Epithelial cell of esophagus (primary cell): Measurements from ENCODE around the gene PGR.
A peak's percentile ranks its signal among the peaks of the same experiment; 100 is the strongest.

Experiments
- DNase-seq: peaks from one replicate; pipeline ENCODE4 v3.0.0; 2010; ENCODE audit warnings: low read depth
- H3K4me3 ChIP-seq: 2 replicates; pipeline ENCODE4 v1.5.1; 2011; ENCODE audit warnings: mild to moderate bottlenecking, low read length, control low read depth
- TF ChIP-seq, protein P1 (sequence below): IDR thresholded peaks from 2 replicates; pipeline ENCODE4 v1.5.1; 2011; ENCODE audit warnings: low read depth, mild to moderate bottlenecking, low read length, control low read depth, inconsistent platforms; ENCODE audit not compliant: insufficient read depth; ENCODE audit errors: missing control alignments

PGR gene

DNA sequence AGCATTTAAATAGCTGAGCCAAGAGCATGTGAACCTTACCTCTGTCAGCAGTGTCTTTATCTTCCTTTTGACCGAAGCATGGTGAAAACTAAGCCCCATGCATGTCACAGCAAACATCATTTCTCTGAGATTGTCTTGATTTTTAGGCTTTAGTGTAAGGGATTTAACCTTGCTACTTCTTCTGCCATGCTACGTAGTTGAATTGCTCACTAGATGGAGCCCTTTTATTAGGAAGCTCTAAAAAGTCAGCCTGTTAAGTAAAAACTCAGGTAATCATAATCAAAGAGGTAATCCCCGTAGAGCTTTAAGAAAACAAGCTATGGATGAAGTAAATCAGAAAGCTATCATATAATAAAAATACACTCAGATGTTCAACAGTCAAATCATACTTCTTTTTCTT lies 149.5 kb downstream of the PGR start:
- peak; percentile 43 for DNase-seq
- TF ChIP-seq, protein P1, sequence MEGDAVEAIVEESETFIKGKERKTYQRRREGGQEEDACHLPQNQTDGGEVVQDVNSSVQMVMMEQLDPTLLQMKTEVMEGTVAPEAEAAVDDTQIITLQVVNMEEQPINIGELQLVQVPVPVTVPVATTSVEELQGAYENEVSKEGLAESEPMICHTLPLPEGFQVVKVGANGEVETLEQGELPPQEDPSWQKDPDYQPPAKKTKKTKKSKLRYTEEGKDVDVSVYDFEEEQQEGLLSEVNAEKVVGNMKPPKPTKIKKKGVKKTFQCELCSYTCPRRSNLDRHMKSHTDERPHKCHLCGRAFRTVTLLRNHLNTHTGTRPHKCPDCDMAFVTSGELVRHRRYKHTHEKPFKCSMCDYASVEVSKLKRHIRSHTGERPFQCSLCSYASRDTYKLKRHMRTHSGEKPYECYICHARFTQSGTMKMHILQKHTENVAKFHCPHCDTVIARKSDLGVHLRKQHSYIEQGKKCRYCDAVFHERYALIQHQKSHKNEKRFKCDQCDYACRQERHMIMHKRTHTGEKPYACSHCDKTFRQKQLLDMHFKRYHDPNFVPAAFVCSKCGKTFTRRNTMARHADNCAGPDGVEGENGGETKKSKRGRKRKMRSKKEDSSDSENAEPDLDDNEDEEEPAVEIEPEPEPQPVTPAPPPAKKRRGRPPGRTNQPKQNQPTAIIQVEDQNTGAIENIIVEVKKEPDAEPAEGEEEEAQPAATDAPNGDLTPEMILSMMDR, result peak; percentile 40
- no peak overlapping the region for H3K4me3 ChIP-seq
